RWPE1 (cell line): ENCODE results near the gene TGIF2.
A peak's percentile ranks its signal among the peaks of the same experiment; 100 is the strongest.

Source experiments
- CTCF ChIA-PET: fragments of 350-600 bp; sonication (Branson Sonifier 250); formaldehyde crosslinking; extraction: SDS; loops from one replicate; lab custom pipeline; 2021; lab: Yijun Ruan, JAX
- POLR2A ChIA-PET: fragments of 400-600 bp; formaldehyde crosslinking; extraction: SDS; loops from one replicate; lab custom pipeline; 2020; ENCODE audit warnings: antibody characterized with exemption; ENCODE audit not compliant: low non-redundant PET; lab: Yijun Ruan, JAX
- DNase-seq: peaks from one replicate; pipeline ENCODE4 v3.0.0; 2012; ENCODE audit warnings: low spot score
- H3K27ac ChIP-seq: fragments of 450-650 bp; 2 replicates; pipeline ENCODE4 v1.5.1; 2017
- TF ChIP-seq, protein P1 (sequence below): fragments of 450-650 bp; conservative IDR thresholded peaks from 2 replicates; pipeline ENCODE4 v1.5.1; 2017; ENCODE audit warnings: low read depth, mild to moderate bottlenecking

The TGIF2 gene

DNA sequence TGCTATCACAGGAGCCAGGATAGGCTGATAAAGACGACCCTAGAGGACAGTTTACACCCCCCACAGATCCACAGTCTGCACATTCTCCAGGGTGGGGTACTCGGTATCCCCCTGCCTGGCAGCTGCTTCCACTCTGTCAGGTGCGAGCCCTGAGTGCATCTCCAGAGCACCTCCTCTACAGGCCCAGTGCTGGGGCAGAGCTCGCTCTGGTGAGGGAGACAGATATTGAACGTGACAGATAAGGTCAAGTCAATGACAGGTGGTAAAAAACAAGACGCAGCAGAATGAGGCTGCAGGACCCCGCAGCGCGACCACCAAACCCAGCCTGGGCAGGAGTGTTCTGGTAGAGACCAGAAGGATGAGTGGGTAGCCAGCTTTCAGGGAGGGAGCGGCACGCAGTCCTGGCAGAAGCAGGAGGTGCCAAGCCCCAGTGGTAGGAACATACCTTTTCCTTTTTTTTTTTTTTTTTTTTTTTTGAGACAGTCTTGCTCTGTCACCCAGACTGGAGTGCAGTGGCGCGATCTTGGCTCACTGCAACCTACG, 44.5 kb upstream of the TGIF2 start:
- TF ChIP-seq, protein P1, sequence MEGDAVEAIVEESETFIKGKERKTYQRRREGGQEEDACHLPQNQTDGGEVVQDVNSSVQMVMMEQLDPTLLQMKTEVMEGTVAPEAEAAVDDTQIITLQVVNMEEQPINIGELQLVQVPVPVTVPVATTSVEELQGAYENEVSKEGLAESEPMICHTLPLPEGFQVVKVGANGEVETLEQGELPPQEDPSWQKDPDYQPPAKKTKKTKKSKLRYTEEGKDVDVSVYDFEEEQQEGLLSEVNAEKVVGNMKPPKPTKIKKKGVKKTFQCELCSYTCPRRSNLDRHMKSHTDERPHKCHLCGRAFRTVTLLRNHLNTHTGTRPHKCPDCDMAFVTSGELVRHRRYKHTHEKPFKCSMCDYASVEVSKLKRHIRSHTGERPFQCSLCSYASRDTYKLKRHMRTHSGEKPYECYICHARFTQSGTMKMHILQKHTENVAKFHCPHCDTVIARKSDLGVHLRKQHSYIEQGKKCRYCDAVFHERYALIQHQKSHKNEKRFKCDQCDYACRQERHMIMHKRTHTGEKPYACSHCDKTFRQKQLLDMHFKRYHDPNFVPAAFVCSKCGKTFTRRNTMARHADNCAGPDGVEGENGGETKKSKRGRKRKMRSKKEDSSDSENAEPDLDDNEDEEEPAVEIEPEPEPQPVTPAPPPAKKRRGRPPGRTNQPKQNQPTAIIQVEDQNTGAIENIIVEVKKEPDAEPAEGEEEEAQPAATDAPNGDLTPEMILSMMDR: no peak
- CTCF ChIA-PET: interaction anchor here (0.7 kb wide), 1 partner anchor 11 kb away, joined by 4 read pairs; no protein-coding TSS in a partner anchor
- 0 out of 2 replicates have a peak overlapping the region, but pooled peaks have one; percentile 4 for H3K27ac ChIP-seq
- no peak for DNase-seq
- POLR2A ChIA-PET: no interaction called here

DNA sequence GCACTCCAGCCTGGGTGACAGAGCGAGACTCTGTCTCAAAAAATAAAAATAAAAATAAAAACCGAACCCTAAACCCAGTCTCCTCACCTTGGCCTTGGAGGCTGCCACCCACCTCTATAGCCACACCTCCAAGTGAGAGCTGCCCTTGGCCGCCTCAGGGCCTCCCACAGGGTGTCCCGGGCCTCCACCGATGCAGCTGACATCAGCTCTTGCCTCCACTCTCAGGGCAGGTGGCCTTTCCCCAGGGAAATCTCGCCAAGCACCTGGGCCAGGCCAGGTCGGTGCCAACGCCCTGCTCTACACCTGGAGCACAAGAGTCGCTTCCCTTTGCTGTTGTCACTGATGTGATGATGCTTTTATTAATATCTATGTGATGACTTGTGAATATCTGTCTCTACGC, 41.0 kb upstream of the TGIF2 start:
- POLR2A ChIA-PET: no interaction called here
- no peak for DNase-seq
- TF ChIP-seq, protein P1: no peak
- CTCF ChIA-PET: interaction anchor here (1.7 kb wide), 1 partner anchor 11 kb away, joined by 7 read pairs; no protein-coding TSS in a partner anchor
- H3K27ac ChIP-seq: no peak overlapping the region

DNA sequence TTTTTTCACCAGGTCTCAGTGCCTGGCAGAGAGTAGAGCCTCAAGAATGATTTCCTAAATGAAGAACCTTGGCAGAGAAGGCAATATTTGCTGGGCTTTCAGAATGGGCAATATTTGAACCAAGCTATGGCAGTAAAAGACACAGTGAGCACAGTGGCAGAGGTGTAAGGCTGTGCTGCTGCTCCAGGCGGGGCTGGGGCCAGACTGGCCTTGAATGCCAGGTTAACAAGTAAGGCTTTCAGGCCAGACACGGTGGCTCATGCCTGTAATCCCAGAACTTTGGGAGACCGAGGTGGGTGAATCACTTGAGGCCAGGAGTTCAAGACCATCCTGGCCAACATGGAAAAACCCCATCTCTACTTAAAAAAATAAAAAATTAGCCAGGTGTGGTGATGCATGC, 40.6 kb upstream of the TGIF2 start:
- ChIA-PET POLR2A (no interaction called here), CTCF (interaction anchor here (1.7 kb wide), 1 partner anchor 11 kb away, joined by 7 read pairs; no protein-coding TSS in a partner anchor)
- TF ChIP-seq, protein P1: no peak
- H3K27ac ChIP-seq: no peak overlapping the region
- DNase-seq: no peak

DNA sequence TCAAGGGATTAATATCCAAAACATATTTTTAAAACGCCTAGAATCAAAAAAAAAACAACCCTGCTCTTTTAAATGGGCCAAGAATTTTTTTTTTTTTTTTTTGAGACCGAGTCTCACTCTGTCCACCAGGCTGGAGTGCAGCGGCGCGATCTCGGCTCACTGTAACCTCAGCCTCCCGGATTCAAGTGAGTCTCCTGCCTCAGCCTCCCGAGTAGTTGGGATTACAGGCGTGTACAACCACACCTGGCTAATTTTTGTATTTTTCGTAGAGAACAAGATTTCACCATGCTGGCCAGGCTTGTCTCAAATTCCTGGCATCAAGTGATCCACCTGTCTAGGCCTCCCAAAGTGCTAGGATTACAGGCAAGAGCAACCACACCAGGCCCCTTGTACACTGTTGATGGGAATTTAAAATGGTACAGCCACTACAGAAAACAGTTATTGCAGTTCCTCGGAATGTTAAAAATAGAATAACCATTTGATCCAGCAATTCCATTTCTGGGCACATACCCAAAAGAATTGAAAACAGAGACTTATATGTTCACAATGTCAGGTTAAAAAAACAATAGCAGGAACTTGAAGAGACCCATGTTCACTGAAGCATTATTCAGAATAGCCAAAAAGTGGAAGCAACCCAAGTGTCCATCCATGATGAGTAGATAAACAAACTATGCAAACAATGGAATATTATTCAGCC, 35.2 kb upstream of the TGIF2 start:
- DNase-seq: no peak
- CTCF ChIA-PET: no interaction called here
- POLR2A ChIA-PET: no interaction called here
- H3K27ac ChIP-seq: no peak overlapping the region
- TF ChIP-seq, protein P1: no peak

DNA sequence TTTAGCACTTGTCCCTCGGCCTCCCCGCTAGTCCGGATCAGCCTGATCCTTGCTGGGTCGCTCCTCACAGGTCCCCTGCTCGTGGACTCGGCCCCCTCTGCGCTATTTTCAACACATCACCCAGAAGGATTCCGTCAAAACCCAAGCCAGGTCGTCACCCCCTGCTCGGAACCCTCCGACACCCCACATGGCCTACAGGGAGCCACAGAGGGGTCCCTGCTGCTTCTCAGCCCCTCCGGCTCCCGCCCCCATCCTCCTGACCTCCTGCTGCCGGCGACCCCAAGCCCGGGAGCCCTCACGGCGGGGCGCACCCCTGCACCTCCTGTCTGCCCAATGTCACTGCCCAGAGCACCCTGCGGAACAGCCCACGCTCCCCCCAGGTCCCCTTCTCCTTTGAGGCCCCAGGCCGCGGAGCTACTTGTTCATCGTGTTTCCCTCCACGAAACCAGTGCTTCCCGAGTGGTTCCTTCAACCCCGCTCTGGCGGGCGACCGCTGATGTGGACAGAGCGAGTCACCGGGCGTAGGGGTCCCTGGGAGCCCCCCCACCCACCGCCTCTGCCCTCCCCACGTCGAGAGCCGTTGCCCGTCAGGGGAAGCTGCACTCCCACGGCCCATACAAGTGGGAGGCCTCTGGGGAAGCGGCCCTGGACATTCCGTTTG, 32.7 kb upstream of the TGIF2 start:
- H3K27ac ChIP-seq: no peak overlapping the region

DNA sequence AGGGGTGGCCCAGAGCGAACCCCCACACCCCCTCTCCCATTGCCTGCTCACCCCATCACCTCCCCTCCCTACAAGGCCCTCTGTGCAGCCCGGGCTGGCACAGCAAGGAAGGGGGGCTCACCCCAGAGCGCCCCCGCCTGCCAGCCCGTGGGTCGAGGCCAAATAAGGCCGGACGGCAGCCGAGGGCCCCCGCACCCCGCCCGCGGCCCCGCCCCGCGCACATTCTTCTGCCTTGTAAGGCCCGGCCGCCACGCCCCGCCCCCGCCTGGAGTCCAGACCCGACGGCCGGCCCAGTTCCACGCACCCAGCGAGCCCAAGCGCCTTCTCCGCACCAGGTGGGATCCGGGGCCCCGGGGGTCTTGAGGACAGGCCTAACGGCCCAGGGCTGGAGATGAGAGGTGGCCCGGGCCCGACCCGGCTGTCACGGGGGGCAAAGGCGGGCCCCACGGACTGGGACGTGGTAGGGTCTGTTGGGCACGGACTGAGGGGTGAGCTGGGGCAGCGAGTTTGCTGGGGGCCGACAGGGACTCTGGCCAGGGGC, 32.1 kb upstream of the TGIF2 start, which contains the start of gene MYL9:
Gene MYL9 (plus strand): TSS at position 293 of the 541 bp plus-strand sequence. CDS start 3,366 bp downstream, outside the sequence.
- CTCF ChIA-PET: interaction anchor here (0.6 to 1.4 kb wide), 4 partner anchors 10 to 102 kb away, joined by 3 to 5 read pairs (median 4); no protein-coding TSS in a partner anchor
- DNase-seq: peak; percentile 76
- TF ChIP-seq, protein P1: no peak
- H3K27ac ChIP-seq: no peak within 1 kb of the TSS
- POLR2A ChIA-PET: interaction anchor here (0.7 kb wide), 1 partner anchor 554 kb away, joined by 4 read pairs; no protein-coding TSS in a partner anchor

More for the DNA sequence above, 32.7 kb upstream of the TGIF2 start:
- TF ChIP-seq, protein P1: no peak
- CTCF ChIA-PET: interaction anchor here (0.6 kb wide), 2 partner anchors 101 to 167 kb away, joined by 4 to 5 read pairs; no protein-coding TSS in a partner anchor
- POLR2A ChIA-PET: no interaction called here
- DNase-seq: no peak
